ENCODE data around the gene HSD17B7.
"Not testable (repeated sequence)": the region's sequence is repeated elsewhere in the genome, so short reads cannot be mapped to it uniquely, and the experiment has no call there.

Gene HSD17B7

DNA sequence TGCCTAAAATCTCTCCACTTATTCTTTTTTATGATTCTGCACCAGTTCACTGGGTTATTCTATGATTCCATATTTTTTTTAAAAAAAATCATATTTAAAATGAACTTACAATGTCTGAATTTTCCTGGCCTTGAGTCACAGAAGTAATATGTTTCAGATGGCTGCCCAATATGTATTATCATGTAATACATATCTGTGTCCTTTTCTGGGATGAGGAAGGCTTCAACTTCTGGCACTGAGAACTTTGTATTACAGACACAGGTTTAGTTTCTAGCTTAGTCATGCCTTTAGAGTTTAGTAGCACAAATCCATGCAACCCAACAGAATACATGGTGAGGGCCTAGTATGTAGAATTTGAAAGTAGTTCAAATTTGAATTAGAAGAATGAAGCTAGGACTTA lies 7.8 kb upstream of the HSD17B7 start:
- TF ChIP-seq SNAI2 (CRISPR knock-in tag; IDR thresholded peaks at IDR 0.05) (no peak), BACH2 (CRISPR knock-in tag; IDR thresholded peaks at IDR 0.05; ENCODE audit: borderline replicate concordance) (no peak), ZNF565 (CRISPR knock-in tag; conservative IDR thresholded peaks at IDR 0.05; ENCODE audit: low read depth) (no peak), GLIS3 (CRISPR knock-in tag; IDR thresholded peaks at IDR 0.05) (no peak), CSDC2 (CRISPR knock-in tag; IDR thresholded peaks at IDR 0.05) (no peak), ARNTL (CRISPR knock-in tag; IDR thresholded peaks at IDR 0.05; ENCODE audit: borderline replicate concordance, low read depth) (no peak), RARB (CRISPR knock-in tag; IDR thresholded peaks at IDR 0.05) (no peak), ZC3H10 (CRISPR knock-in tag; IDR thresholded peaks at IDR 0.05) (no peak), ISL1 (CRISPR knock-in tag; IDR thresholded peaks at IDR 0.05) (no peak), TOX (CRISPR knock-in tag; IDR thresholded peaks at IDR 0.05; ENCODE audit: borderline replicate concordance) (no peak), ZFP3 (CRISPR knock-in tag; IDR thresholded peaks at IDR 0.05) (no peak)
- TF ChIP-seq, protein P1, sequence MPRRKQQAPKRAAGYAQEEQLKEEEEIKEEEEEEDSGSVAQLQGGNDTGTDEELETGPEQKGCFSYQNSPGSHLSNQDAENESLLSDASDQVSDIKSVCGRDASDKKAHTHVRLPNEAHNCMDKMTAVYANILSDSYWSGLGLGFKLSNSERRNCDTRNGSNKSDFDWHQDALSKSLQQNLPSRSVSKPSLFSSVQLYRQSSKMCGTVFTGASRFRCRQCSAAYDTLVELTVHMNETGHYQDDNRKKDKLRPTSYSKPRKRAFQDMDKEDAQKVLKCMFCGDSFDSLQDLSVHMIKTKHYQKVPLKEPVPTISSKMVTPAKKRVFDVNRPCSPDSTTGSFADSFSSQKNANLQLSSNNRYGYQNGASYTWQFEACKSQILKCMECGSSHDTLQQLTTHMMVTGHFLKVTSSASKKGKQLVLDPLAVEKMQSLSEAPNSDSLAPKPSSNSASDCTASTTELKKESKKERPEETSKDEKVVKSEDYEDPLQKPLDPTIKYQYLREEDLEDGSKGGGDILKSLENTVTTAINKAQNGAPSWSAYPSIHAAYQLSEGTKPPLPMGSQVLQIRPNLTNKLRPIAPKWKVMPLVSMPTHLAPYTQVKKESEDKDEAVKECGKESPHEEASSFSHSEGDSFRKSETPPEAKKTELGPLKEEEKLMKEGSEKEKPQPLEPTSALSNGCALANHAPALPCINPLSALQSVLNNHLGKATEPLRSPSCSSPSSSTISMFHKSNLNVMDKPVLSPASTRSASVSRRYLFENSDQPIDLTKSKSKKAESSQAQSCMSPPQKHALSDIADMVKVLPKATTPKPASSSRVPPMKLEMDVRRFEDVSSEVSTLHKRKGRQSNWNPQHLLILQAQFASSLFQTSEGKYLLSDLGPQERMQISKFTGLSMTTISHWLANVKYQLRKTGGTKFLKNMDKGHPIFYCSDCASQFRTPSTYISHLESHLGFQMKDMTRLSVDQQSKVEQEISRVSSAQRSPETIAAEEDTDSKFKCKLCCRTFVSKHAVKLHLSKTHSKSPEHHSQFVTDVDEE (CRISPR knock-in tag; IDR thresholded peaks at IDR 0.05) = no peak
- TF ChIP-seq, protein P2, sequence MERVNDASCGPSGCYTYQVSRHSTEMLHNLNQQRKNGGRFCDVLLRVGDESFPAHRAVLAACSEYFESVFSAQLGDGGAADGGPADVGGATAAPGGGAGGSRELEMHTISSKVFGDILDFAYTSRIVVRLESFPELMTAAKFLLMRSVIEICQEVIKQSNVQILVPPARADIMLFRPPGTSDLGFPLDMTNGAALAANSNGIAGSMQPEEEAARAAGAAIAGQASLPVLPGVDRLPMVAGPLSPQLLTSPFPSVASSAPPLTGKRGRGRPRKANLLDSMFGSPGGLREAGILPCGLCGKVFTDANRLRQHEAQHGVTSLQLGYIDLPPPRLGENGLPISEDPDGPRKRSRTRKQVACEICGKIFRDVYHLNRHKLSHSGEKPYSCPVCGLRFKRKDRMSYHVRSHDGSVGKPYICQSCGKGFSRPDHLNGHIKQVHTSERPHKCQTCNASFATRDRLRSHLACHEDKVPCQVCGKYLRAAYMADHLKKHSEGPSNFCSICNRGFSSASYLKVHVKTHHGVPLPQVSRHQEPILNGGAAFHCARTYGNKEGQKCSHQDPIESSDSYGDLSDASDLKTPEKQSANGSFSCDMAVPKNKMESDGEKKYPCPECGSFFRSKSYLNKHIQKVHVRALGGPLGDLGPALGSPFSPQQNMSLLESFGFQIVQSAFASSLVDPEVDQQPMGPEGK (CRISPR knock-in tag; IDR thresholded peaks at IDR 0.05; ENCODE audit: borderline replicate concordance) = no peak
- TF ChIP-seq, protein P3, sequence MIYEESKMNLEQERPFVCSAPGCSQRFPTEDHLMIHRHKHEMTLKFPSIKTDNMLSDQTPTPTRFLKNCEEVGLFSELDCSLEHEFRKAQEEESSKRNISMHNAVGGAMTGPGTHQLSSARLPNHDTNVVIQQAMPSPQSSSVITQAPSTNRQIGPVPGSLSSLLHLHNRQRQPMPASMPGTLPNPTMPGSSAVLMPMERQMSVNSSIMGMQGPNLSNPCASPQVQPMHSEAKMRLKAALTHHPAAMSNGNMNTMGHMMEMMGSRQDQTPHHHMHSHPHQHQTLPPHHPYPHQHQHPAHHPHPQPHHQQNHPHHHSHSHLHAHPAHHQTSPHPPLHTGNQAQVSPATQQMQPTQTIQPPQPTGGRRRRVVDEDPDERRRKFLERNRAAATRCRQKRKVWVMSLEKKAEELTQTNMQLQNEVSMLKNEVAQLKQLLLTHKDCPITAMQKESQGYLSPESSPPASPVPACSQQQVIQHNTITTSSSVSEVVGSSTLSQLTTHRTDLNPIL (CRISPR knock-in tag; IDR thresholded peaks at IDR 0.05; ENCODE audit: low read depth) = no peak
- TF ChIP-seq, protein P4, sequence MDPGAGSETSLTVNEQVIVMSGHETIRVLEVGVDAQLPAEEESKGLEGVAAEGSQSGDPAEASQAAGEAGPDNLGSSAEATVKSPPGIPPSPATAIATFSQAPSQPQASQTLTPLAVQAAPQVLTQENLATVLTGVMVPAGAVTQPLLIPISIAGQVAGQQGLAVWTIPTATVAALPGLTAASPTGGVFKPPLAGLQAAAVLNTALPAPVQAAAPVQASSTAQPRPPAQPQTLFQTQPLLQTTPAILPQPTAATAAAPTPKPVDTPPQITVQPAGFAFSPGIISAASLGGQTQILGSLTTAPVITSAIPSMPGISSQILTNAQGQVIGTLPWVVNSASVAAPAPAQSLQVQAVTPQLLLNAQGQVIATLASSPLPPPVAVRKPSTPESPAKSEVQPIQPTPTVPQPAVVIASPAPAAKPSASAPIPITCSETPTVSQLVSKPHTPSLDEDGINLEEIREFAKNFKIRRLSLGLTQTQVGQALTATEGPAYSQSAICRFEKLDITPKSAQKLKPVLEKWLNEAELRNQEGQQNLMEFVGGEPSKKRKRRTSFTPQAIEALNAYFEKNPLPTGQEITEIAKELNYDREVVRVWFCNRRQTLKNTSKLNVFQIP (CRISPR knock-in tag; IDR thresholded peaks at IDR 0.05; ENCODE audit: borderline replicate concordance, low read depth) = no peak
- ATAC-seq = no peak

DNA sequence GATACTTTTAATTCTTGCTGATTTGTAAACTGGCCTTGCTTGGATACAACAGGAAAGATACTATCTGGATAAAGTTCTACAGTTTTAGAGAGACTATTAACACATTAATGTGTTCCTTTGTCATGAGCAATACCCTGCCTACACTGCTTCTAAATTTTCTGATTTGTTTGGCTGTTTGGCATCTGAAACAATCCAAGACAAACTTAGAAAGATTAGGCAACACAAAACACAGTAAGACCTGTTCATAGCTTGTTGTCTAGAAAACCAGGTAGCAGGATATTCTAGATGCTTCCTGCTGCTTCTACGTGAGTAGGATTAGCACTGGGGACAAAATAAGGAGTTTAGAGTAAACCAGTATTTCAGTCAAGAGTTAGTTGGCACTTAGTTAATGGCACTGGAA lies 5.6 kb upstream of the HSD17B7 start:
- not testable (repeated sequence) for ATAC-seq

DNA sequence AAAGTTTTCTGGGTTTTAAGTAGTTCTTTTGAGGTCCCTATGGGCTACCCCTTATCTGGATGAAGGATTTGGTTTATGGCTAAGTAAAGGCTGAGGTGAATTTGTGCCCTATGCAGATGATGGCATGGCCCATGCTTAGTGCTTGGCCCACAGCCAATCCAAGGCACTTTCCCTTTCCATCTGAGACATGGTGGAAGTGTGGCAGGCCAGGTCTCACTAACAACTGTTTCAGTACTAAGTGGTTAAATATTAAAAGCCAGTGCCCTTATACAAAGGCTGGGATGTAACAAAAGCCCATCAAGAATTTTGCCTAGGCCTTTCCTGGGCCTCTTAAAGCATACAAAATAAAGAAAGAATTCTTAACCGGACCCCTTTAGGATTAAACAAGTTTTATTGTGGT lies 1.7 kb upstream of the HSD17B7 start:
- not testable (repeated sequence) for ATAC-seq

DNA sequence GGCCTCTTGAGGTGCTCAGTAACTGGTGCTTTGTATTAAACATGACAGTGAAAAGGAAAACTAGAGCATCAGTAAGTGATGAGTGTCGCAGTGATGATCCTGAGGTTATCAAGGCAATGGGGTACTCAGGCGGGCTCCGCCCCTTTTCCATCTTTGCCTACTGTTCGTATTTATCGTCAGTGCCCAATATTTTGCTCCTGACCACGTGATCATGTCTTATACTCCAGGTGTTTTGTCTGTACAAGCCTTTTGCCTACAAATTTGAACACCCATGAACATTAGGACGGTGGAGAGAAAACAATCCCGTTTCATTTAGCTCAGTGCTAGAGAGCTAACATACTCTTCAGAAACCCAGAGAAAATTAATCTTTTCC lies 469 bp downstream of the HSD17B7 start:
- ATAC-seq = peak; percentile 61

DNA sequence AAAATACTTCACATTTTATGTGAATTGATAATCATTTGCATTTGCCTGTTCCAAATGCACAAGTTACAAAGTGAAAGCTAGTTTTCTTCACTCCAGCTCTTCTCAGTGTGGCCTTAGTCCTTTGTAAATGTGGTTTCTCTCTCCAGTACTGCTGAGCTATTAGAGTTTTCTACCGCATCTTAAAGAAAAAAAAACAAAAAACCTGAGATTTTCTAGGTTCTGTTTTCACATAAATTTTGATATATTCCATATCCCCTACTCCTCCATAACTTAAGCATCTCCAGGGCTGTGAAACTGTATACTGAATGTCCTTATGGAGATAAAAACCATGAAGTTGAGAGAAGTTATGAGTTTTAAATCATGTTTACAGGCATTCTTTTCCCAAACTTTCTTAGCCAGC lies 3.8 kb downstream of the HSD17B7 start:
- not testable (repeated sequence) for ATAC-seq

DNA sequence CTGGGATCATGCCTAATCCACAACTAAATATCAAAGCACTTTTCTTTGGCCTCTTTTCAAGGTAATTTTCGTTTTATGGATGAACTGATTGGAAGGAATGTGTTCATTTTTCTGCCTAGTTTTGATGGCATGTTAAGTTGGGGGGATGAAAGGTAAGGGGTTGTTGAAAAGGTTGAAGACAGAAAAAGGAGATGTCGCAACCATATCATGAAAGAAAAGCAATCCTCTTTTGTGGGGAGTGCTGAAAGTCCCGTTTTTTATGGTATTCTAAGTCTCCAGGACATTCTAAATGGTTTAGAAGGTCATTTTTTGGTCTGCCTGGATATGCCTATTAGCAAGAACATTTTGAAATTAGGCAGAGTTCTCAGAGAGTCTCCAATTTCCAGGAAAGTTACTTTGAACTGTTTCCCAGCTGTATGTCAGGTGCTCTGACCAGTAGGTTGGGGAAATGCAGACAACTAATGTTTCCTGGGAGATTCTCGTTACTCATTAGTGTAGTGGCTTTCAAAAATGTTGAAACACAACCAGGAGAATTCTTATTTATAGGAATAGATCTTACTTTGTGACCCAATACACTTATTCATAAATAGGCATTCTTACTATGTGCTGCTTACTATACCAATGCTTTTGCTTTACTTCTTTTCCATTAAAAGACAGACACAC lies 6.2 kb downstream of the HSD17B7 start:
- not testable (repeated sequence) for ATAC-seq

DNA sequence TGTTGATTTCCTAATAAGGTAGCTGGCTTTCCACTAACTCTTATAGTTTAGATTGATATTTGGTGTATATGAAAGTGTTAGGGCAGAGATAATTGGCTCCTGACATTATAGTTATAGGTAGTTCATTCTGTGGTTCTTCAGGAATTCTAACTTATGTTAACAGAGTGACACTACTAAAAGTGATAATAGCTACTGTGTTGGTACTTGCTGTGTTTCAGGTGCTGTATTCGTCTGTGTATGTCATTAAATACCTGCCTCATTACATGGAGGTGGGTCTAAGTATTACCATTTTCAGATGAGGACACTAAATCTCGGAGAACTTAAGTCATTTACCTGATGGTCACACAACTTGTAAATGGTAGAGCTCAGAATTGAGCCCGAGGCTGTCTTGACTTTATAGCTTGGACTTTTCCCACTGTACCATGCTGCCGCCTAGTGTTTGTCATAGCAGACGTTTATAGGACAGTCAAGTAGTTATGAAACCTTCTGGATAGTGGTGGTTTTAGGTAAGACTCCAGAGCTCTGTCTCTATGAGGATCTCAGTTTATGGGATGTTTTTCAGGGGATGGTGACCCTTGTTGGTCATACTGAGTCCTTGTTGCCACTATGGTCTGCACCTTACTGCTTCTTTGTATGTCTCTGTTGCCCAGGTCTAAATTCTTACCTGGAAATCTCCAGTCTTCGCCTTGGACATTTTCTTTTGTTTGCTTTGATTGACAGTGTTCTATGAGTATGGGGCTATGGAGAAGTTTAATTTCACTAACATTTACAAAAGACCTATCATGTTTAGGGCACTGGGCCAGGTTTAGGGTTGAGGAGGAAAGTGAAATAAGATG lies 9.7 kb downstream of the HSD17B7 start:
- peak; percentile 100 for ATAC-seq

DNA sequence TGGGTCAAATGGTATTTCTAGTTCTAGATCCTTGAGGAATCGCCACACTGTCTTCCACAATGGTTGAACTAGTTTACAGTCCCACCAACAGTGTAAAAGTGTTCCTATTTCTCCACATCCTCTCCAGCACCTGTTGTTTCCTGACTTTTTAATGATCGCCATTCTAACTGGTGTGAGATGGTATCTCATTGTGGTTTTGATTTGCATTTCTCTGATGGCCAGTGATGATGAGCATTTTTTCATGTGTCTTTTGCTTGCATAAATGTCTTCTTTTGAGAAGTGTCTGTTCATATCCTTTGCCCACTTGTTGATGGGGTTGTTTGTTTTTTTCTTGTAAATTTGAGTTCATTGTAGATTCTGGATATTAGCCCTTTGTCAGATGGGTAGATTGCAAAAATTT lies 17.0 kb downstream of the HSD17B7 start:
- not testable (repeated sequence) for ATAC-seq

DNA sequence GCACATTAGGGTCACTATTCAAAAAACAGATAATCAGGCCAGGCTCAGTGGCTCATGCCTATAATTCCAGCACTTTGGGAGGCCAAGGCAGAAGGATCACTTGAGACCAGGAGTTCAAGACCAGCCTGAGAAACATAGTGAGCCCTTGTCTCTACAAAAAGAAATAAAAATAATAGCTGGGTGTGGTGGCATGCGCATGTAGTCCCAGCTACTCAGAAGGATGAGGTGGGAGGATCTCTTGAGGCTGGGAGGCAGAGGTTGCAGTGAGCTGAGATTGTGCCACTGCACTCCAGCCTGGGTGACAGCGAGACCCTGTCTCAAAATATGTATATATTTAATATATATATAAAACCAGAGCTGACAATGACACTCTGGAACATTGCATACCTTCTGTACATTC lies 21.9 kb downstream of the HSD17B7 start:
- ATAC-seq = not testable (repeated sequence)

DNA sequence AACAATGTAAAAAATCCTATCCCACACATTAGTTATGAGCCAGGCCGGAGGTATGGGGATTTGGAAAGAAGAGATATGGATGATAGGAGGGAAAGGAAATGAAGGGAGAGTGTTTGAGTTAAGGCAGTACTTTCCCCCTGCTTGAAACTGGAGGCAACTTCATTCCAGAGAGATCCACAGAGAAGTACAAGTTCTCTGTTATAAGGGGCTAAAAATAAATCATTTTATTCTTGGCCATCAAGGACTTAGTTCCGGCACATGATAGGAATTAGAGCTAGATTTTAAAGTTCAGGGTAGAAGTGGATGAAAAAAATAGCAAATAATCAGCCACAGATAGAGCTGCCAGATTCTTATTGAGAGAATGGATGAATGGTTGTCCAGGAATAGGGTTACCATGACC lies 27.6 kb downstream of the HSD17B7 start:
- not testable (repeated sequence) for ATAC-seq

DNA sequence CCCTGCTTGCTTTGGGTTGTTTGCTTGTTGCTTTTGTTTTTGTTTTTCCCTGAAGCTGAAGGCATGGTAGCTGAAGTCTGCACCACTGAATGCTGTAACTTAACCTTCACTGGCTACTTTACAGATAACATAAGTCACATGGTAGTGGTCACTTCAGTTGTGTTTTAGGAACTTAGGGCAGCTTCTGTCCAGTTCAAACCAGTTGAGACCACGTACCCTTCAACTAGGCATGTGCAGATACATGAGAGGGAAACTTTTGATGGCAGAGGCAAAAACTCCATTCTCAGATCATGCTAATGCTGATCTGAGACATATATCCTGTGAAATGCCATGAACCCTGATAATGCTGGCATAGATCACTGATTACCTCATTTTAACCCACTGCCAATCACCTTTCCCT lies 28.2 kb downstream of the HSD17B7 start:
- not testable (repeated sequence) for ATAC-seq

All from SK-N-SH treated with all-trans-retinoic acid at 6 μM for 48 hours (cell line).